Measurements from ENCODE around the gene HSP90AB1. TPM values are rescaled to one million over a fixed set of nuclear protein-coding genes. Genes with fewer than 3 reads are reported as not detected.
A peak's percentile ranks its signal among the peaks of the same experiment; 100 is the strongest.

HSP90AB1 gene
- total and polyA plus RNA-seq, 9 of the 15 experiments (the other 6 are each of a cell fraction or from before 2014, with no cell fraction given) = 1,780 to 3,358 (median 2,262) TPM

GRCh38 chr6:44225579-44226325, 21.1 kb upstream of the HSP90AB1 start (continued):
- TF ChIP-seq FOSL1 (tag; conservative IDR thresholded peaks at IDR 0.05) (peak; percentile 28; the same call in 1 of the 2 replicates), ZNF561 (CRISPR knock-in tag; conservative IDR thresholded peaks at IDR 0.05) (0 out of 2 replicates have a peak, but pooled peaks have one; percentile 60), ZNF274 (IDR thresholded peaks at IDR 0.05; ENCODE audit: borderline replicate concordance, low read depth, low read length) (peak; percentile 82; the same call in 1 of the 2 replicates), ZNF253 (CRISPR knock-in tag; conservative IDR thresholded peaks at IDR 0.05) (no peak), KAT8 (IDR thresholded peaks at IDR 0.05; ENCODE audit: low read depth) (no peak), SAFB (IDR thresholded peaks at IDR 0.05; ENCODE audit: borderline replicate concordance, low read depth, low read length) (no peak), ATF1 (CRISPR knock-in tag; IDR thresholded peaks at IDR 0.05) (no peak), ATF1 (tag; IDR thresholded peaks at IDR 0.05) (peak; percentile 47), BCL6 (CRISPR knock-in tag; IDR thresholded peaks at IDR 0.05) (no peak), RBM34 (IDR thresholded peaks at IDR 0.05; ENCODE audit: borderline replicate concordance, insufficient read depth, low read length) (no peak), ATF7 (IDR thresholded peaks at IDR 0.05) (peak; percentile 66), RBBP5 (IDR thresholded peaks at IDR 0.05; ENCODE audit: borderline replicate concordance, insufficient read depth, low read length, poor library complexity, severe bottlenecking) (peak; percentile 53), MYC (IDR thresholded peaks at IDR 0.05; ENCODE audit: low read depth, low read length) (peak; percentile 83), MYC (CRISPR knock-in tag; IDR thresholded peaks at IDR 0.05; ENCODE audit: borderline replicate concordance, low read depth) (no peak), ZNF354B (CRISPR knock-in tag; IDR thresholded peaks at IDR 0.05) (no peak), ZBTB1 (CRISPR knock-in tag; IDR thresholded peaks at IDR 0.05; ENCODE audit: borderline replicate concordance, low read depth) (0 out of 2 replicates have a peak, but pooled peaks have one; percentile 36), TEAD1 (CRISPR knock-in tag; IDR thresholded peaks at IDR 0.05) (peak in 1 of 2 experiments; percentile 6; a peak in 1 of 4 replicates), CREM (IDR thresholded peaks at IDR 0.05; ENCODE audit: low read depth) (peak; percentile 78), ZNF143 (CRISPR knock-in tag; IDR thresholded peaks at IDR 0.05) (no peak), ZNF644 (tag; IDR thresholded peaks at IDR 0.05; ENCODE audit: low read depth) (peak; percentile 94), ARNT (IDR thresholded peaks at IDR 0.05) (peak; percentile 73 to 81), ZFP36 (IDR thresholded peaks at IDR 0.05; ENCODE audit: low read depth, low read length, partially characterized antibody) (peak; percentile 11), ZNF75A (CRISPR knock-in tag; IDR thresholded peaks at IDR 0.05) (no peak)
- TF ChIP-seq, protein P1, sequence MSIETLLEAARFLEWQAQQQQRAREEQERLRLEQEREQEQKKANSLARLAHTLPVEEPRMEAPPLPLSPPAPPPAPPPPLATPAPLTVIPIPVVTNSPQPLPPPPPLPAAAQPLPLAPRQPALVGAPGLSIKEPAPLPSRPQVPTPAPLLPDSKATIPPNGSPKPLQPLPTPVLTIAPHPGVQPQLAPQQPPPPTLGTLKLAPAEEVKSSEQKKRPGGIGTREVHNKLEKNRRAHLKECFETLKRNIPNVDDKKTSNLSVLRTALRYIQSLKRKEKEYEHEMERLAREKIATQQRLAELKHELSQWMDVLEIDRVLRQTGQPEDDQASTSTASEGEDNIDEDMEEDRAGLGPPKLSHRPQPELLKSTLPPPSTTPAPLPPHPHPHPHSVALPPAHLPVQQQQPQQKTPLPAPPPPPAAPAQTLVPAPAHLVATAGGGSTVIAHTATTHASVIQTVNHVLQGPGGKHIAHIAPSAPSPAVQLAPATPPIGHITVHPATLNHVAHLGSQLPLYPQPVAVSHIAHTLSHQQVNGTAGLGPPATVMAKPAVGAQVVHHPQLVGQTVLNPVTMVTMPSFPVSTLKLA (conservative IDR thresholded peaks at IDR 0.05) = peak in 1 of 2 experiments; percentile 72; a peak in 1 of 4 replicates

Data from K562 (cell line).